GM18909 (cell line): ENCODE measurements around the gene SYNM.
A peak's percentile ranks its signal among the peaks of the same experiment; 100 is the strongest.
"Not testable (repeated sequence)": the region's sequence is repeated elsewhere in the genome, so short reads cannot be mapped to it uniquely, and the experiment has no call there.

Experiments
- ATAC-seq: cut with Tn5 transposase; IDR thresholded peaks from one replicate; pipeline ENCODE4 v1.9.1; 2021; ENCODE audit warnings: mild to moderate bottlenecking; ENCODE audit not compliant: unreplicated experiment, poor library complexity

The SYNM gene, protein sequence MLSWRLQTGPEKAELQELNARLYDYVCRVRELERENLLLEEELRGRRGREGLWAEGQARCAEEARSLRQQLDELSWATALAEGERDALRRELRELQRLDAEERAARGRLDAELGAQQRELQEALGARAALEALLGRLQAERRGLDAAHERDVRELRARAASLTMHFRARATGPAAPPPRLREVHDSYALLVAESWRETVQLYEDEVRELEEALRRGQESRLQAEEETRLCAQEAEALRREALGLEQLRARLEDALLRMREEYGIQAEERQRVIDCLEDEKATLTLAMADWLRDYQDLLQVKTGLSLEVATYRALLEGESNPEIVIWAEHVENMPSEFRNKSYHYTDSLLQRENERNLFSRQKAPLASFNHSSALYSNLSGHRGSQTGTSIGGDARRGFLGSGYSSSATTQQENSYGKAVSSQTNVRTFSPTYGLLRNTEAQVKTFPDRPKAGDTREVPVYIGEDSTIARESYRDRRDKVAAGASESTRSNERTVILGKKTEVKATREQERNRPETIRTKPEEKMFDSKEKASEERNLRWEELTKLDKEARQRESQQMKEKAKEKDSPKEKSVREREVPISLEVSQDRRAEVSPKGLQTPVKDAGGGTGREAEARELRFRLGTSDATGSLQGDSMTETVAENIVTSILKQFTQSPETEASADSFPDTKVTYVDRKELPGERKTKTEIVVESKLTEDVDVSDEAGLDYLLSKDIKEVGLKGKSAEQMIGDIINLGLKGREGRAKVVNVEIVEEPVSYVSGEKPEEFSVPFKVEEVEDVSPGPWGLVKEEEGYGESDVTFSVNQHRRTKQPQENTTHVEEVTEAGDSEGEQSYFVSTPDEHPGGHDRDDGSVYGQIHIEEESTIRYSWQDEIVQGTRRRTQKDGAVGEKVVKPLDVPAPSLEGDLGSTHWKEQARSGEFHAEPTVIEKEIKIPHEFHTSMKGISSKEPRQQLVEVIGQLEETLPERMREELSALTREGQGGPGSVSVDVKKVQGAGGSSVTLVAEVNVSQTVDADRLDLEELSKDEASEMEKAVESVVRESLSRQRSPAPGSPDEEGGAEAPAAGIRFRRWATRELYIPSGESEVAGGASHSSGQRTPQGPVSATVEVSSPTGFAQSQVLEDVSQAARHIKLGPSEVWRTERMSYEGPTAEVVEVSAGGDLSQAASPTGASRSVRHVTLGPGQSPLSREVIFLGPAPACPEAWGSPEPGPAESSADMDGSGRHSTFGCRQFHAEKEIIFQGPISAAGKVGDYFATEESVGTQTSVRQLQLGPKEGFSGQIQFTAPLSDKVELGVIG (N-terminal part only)

DNA sequence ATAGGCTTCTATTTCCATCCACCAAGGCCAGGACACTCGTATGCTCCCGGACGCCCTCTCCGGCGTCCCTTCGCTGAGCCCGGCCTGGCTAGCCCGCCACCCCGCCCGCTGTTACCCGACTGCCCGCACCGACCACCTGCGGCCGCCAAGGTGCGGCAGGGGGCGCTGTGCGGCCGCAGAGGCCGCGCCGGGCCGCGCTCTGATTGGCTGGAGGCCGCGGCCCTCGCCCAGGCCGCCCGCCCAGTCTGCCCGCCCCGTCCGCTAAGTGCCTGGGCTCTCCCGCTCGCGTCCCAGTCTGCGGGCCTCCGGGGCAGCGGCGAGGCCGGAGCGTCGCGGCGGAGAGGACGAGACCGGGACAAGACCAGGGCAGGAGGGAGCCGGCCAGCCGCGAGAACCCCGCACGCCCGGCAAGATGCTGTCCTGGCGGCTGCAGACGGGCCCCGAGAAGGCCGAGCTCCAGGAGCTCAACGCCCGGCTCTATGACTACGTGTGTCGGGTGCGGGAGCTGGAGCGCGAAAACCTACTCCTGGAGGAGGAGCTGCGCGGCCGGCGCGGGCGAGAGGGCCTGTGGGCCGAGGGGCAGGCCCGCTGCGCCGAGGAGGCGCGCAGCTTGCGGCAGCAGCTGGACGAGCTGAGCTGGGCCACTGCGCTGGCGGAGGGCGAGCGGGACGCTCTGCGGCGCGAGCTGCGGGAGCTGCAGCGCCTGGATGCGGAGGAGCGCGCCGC, at the start of gene SYNM:
Gene SYNM (plus strand): TSS at position 293 of the 726 bp plus-strand sequence. CDS start 120 bp downstream, at position 413.
- ATAC-seq: peak; percentile 71

DNA sequence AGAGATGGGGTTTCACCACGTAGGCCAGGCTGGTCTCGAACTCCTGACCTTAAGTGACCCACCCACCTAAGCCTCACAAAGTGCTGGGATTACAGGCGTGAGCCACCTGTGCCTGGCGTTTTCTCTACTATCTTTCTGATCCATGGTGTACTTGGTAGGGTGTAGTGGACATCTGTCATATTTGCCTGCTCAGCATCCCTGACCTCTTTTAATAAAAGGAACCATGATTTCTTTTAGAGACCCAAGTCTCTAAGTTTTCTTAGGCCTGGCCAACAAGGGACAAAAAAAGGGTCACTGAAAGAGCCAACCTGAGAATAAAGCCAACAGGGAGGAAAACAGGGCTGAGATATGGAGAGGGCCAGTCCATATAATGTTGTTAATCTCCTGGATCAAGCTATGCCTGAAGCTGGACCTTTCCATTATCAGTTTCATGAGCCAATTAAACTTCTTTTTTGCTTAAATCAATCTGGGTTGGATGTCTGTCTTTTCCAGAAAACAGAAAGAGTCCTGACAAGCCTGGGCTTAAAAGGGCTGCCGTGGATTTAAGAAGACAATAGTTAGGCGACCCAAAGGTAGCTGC, 49.2 kb upstream of the SYNM start:
- no peak for ATAC-seq

DNA sequence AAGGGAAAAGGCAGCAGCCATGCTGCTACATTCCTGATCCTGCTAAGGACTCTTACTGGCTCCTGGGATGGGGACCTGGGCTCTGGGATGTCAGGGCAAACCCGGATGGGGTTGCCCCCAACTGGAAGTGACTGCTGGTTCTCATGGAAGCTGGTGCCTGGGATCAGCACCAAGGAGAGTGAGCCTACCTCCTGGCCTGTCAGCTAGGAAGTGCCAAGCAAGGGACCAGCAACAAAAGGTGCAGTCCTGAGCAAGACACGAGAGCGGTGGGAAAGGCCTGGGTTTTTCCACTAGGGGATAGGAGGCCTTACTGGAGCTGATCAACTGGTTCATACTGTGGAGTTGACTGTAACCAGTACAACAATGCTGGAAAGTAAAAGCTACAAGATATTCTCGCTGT, 47.9 kb upstream of the SYNM start:
- no peak for ATAC-seq

DNA sequence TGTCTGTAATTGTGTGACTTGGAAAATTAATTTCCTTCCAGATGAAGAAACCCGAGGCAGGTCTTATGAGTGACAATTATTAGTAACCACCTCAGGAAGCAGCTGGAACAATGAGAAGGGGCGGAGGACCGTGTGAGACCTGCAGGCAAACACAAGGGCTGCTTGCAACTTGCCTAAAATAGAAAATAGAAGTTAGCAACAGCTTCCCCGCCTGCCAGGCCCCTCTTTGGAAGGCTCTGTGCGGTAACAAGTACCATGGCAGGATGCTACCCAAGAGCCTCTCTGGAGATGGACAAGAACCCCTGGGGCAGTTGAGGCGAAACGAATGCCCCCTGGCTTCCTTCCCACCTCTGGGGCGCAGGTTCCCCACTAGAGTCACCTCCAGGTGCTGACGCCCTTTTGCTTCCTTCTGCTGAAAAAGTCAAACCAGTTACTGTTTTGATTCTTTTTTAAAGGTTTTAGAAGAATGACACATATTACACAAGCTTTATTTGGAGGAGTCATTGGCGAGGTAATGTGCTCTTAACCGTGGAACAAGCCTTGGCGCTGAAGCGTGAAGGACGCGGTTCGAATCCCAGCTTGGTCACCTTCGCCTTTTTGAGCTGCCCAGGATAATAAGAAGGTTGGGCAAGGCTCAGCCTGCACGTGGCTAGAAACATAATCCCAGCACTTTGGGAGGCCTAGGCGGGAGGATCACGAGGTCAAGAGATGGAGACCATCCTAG, 47.0 kb upstream of the SYNM start:
- no peak for ATAC-seq

DNA sequence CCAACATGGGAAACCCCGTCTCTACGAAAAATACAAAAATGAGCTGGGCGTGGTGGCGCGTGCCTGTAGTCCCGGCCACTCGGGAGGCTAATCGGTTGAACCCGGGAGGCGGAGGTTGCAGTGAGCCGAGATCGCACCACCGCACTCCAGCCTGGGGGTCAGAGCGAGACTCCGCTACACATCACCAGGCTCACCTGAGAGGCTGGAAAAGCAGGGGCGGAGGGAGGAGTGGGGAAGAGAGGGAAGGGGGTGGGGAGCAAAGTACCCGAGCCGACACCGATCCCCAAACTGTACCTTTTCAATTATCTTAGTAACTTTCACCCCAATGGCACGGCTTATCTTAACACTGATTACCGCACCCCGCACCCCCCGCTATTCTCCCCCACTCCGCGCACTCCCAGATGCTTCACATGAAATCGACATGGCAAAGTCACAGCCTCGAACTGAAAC, 46.4 kb upstream of the SYNM start:
- ATAC-seq: no peak

DNA sequence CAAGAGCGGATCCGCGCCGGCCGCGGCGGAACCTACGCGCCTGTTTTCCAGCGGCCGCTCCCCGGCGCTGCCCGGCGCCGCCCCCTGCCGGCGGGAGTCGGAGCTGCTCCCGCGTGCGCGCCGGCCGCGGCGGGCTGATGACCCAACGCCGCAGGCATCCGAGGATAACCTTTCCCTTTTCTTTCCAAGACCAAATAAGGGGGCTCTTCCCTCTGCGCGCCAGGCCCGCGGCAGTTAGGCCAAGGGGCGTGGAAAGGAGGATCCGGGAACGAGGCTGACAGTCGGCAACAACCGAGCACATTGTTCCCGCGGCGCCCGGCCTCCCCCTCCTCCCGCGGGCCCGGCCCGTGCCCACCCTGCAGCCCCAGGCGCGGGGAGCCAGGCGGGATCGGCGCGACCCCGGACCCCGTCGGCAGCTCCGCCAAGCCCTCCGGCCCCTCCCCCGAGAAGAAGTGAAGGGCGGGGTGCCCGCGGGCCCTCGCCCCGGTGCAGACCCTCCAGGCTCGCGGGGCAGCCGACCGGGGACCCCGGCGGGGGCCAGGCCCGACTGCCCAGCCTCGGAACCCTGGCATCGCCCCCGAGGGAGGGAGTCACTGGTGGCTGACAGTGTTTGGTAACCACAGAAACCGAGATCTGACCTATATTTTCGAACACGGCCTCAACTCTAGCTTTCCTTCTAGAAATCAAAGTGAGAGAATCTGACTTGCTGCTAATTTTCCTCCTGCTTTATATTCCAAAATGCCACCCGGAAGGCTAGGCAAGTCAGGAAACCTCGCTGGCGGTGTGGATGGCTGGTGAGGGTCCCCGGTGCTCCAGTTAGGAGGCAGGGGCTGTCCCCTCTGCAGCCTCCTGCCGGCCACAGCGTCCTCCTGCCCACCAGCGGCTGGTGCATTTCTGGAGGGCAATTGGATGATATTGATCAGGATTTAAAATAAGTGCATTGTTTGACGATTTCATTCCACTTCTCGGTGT, 45.6 kb upstream of the SYNM start:
- ATAC-seq: peak; percentile 82

DNA sequence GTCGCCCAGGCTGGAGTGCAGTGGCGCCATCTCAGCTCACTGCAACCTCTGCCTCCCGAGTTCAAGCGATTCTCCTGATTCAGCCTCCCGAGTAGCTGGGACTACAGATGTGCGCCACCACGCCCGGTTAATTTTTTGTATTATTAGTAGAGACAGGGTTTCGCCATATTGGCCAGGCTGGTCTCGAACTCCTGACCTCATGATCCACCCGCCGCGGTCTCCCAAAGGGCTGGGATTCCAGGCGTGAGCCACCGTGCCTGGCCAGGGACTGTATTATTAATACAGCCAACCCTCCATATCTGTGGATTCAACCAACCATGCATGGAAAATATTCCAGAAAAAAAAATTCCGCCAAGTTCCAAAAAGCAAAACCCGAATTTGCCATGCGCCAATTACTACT, 44.7 kb upstream of the SYNM start:
- ATAC-seq: not testable (repeated sequence)

DNA sequence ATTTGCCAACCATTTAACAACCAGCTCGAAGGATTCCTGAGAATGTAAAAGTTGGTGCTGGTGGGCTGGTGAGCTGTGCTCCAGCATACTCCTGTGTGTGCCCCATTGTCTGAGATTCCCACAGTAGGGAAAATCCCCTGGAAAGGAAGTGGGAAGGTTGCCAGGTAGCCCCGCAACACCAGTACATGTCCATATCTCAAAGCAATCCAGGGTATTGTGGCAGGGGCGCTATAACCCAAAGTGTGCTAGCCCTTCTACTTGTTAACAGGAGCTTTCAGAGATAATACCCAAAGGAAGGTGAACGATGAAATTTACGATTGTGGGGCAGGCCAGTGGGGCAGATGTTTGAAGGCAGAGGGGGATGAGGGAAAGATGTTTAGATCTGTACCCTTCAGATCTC, 42.7 kb upstream of the SYNM start:
- ATAC-seq: no peak

DNA sequence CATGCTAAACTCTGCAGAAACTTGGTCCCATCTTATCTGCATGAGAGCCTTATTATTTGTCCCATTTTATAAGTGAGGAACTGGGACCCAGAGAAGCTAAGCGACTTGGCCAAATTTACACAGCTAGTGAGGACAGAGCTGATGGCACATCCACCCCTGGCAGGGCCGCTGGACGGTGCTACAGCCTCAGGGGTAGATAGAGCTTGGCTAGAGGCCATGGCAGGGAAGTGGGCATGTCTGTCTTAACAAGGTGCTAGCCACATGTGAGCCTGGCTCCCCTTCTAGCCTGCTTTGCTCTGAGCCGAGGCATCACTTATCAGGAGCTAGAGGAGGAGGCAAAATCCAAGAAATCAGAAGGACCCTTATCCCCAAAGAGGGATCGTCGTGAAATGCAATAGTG, 36.7 kb upstream of the SYNM start:
- ATAC-seq: no peak

DNA sequence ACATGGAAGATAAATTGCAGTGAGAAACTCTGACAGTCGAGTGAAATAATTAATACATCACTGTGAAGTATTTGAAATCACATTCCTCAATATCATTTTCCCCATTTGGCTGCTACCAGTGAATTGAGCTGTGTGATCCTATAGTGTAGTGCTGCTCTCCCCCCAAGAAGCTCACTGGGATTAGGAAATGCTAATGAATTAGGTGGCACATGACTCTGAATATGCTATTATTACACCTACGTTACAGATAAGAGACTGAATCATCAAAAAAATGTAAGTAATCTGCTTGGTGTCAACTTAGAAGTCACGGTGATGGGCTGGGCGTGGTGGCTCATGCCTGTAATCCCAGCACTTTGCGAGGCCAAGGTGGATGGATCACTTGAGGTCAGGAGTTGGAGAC, 34.7 kb upstream of the SYNM start:
- ATAC-seq: no peak

DNA sequence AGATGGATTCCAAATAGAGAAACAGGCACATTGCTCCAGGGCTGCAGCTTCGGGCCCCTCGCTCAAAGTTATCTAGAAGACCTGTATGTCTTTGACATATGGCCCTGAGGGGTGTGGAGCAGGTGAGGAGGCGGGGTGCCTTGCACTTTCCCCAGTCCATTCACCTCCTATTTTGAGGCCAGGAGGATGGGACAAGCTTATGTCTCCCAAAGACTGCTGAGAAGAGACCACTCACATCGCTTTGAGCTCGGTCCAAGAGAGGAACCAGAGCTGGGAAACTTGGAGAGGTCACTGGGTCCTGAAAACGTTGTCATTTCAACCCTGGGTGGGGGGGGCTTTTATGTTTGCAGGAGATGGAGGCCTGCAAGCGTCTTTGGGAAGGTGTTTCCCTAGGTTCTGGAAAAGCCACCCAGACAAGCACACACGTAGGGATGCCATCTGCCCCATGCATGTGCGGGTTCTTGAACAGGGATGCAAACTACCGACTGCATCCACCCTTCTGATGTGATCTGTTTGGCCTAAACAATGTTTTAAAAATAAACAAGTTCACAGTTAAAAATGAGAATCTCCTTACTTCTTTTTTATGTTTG, 33.7 kb upstream of the SYNM start:
- no peak for ATAC-seq

DNA sequence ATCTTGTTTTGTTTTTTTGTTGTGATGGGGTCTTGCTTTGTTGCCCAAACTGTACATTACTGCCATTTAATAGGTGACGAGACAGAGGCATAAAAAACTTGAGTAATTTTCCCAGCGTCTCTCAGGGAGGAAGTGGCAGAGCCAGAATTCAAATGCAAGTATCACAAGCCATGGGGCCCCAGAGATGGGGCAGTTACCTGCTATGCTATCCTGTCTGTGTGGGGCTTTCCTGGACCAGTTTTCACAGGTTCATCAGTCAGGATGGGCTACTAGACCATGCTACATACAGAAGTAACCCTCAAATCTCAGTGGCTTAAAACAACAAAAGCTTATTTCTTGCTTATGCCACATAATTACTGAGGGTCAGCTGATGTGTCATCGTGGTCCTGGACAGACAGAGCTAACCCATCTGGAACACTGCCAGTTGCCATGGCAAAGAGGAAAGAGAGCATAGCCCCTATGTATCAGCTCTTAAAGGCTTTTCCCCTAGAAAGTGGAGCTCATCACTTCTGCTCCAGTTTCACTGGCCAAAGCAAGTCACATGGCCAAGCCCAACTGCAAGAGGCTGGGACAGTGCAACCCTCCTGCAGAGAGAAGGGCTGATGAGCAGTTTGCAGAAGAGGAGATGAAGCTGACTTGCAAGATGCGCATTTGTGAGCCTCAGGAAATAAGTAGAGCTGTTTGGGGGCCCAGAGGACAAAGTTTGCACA, 31.7 kb upstream of the SYNM start:
- ATAC-seq: peak; percentile 53

DNA sequence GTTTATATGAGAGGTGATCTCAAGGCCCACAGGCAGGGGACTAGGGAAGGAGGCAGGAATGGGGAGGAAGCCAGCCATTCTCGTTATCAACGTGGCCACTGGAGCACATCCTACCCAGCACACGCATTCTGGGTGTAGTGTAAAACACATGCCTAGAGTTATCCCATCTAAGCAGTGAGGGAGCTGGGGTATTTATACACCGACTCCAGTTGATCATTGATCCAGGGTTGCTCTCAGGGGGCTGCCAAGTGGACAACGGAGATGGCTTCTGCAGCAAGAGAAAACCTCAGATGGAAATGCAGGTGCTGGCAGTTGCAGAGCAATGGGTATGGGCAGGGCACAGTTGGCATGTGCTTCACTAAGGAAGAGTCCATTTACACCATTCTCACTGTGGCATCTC, 30.4 kb upstream of the SYNM start:
- no peak for ATAC-seq

DNA sequence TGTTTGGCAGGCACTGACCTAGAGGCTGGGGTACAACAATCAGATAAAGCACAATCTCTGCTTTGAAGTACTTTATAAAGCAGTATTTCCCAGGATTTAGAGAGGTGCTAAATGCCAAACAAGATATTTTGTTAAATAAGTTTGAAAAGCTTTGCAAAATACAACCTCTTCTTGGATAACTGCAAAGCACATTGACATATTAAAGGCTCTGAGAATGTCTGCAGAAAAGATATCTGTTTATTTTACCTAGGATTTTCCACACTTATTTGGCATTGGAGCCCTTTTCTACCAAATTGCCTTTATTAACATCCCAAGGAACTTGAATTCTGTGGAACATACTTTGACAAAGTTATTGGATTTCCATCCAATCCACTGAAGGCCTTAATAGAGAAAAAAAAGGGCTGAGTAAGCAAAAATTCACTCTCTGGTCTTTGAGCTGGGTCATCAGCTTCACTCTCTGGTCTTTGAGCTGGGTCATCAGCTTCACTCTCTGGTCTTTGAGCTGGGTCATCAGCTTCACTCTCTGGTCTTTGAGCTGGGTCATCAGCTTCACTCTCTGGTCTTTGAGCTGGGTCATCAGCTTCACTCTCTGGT, 29.7 kb upstream of the SYNM start:
- not testable (repeated sequence) for ATAC-seq

DNA sequence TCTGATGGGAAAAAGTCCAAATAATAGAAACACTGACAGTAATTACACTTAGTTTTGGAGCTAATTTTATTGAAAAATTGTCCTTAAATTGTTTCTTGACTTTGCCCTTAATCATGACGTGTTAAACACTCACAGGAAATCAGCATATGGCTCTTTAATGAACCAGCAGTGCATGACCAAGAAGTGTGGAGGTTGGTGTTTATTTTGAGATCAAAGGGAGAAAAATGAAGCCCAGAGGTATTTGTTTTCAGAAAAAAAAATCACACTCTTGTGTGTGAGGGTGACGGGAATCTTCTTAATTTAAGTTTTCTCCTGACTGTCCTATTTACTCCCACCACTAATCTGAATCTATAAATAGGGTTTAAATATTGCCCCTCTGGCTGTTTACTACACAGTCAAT, 28.8 kb upstream of the SYNM start:
- ATAC-seq: peak; percentile 11

DNA sequence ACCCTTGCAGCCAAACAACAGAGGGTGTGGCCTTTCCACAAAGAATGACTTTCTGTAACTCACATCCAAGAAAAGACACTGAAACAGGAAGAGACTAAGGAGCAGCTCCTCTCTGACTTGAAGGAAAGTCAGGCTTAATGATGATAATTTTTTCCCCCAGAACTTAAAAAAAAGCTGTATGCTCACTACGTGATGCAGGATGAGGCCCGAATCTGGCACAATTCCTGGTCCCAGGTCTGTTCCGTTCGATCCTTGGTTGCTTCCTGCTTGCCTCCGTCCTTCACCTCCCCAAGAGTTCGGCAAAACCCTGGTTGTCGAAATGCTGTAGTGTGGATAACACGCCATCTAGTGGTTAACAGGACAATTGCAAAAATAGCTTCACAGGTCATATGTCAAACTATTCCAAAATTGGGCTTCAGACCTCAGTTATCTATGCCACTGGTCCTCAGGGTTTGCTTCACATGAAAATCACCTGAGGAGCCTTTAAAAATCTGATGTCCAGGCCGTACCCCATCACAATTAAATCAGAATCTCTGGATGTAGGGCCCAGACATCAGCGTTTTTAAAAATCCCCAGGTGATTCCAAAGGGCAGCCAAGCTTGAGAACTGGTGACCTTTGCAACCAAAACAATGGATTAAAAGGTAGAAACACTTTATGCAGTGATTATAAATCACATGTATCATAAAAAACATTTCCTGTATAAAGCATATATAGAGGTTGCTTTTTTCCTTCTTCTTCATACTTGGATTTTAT, 28.1 kb upstream of the SYNM start:
- ATAC-seq: peak; percentile 88
